Heart right ventricle (tissue), 16 donors: Measurements from ENCODE around the gene PKM. TPM values are rescaled to one million over a fixed set of nuclear protein-coding genes. Genes with fewer than 3 reads are reported as not detected.

ENCODE experiments used
- ATAC-seq, 8 donors: fragments of 200-7000 bp; cut with Tn5 transposase; one replicate each; pipeline ENCODE4 v1.9.1; 2020; ENCODE audit warnings: mild to moderate bottlenecking in 8 of 8, moderate library complexity in 8 of 8, moderate number of reproducible peaks in 1 of 8
- DNase-seq, 2 donors: peaks; one replicate each; pipeline ENCODE4 v3.0.0-alpha.2; 2020
- H3K27ac ChIP-seq, 10 donors: fragments of 200-600 bp; sonication (generic) in 2 of 10; one replicate each; pipeline versions ENCODE4 v1.5.0 to v1.8.0; 2020 to 2022; ENCODE audit warnings: mild to moderate bottlenecking in 3 of 10
- H3K27me3 ChIP-seq, 7 donors: fragments of 200-600 bp; one replicate each; pipeline ENCODE4 v1.8.0; 2021 to 2022; ENCODE audit warnings: mild to moderate bottlenecking in 2 of 7
- H3K36me3 ChIP-seq, 9 donors: fragments of 200-600 bp; sonication (generic) in 1 of 9; one replicate each; pipeline versions ENCODE4 v1.5.0 to v1.8.0; 2020 to 2022; ENCODE audit warnings: mild to moderate bottlenecking in 2 of 9
- H3K4me1 ChIP-seq, 9 donors: fragments of 200-600 bp; sonication (generic) in 1 of 9; one replicate each; pipeline versions ENCODE4 v1.5.0 to v1.8.0; 2020 to 2022; ENCODE audit warnings: mild to moderate bottlenecking in 4 of 9
- H3K4me3 ChIP-seq, 10 donors: fragments of 200-600 bp; sonication (generic) in 2 of 10; one replicate each; pipeline versions ENCODE4 v1.5.0 to v1.8.0; 2020 to 2022; ENCODE audit warnings: mild to moderate bottlenecking in 7 of 10, moderate library complexity in 2 of 10
- H3K9me3 ChIP-seq, 11 donors: fragments of 200-600 bp in 10 of 11; sonication (generic) in 2 of 11; one replicate each; pipeline versions ENCODE4 v1.5.0 to v1.8.0; 2013 to 2022; ENCODE audit warnings: mild to moderate bottlenecking in 2 of 11, control low read depth in 1 of 11, moderate library complexity in 1 of 11
- CTCF ChIP-seq, 9 donors: fragments of 200-600 bp; sonication (generic) in 2 of 9; IDR thresholded peaks; one replicate each; pipeline versions ENCODE4 v1.5.0 to v1.8.0; 2021 to 2022; ENCODE audit warnings: antibody characterized with exemption in 9 of 9, mild to moderate bottlenecking in 5 of 9, moderate library complexity in 1 of 9
- WGBS, 2 donors: extraction: QIAGEN DNeasy Blood & Tissue Kit; methylation state at CpG; one replicate each; pipeline ENCODE4 v1.1.7; 2013; ENCODE audit warnings: inconsistent platforms in 1 of 2; 5-methylcytosine and 5-hydroxymethylcytosine counted together
- intact Hi-C, 10 donors: fragments of 100-400 bp; cut with DNase I; formaldehyde crosslinking; loops; one replicate each; pipeline versions ENCODE4 v1.11.1 to v1.14.2; 2022
- polyA plus RNA-seq, 2 donors: library from polyadenylated mRNA; stranded (reverse); fragments of 200-250 nt; gene quantifications; one replicate each; pipeline ENCODE4 v1.2.3, GENCODE V29; 2013
- total RNA-seq, 10 donors: library from RNA; stranded (reverse); fragmentation: NEBNext Ultra II Directional in 3 of 10; extraction: Animal tissue kit (Norgen Biotek cat#: 25700) in 3 of 10; gene quantifications; one replicate each; pipeline versions ENCODE4 v1.2.1 to v1.2.4, GENCODE V29; 2021 to 2023
- donor health status: Arrhythmogenic right ventricular cardiomyopathy.
- donor health status: ischemic (EF 13 %, LVEDD 7.1; RV severe dilation, severe dysfunction).
- donor health status: healthy with polysubstance abuse.
- donor health status: DM: no; HTN: yes; CAD: no.
- donor health status: DM: no; HTN: no; CAD: no.
- donor health status: ischemic (EF 25% LVEDD 6.9; RV normal size, moderate dysfunction).
- donor health status: ischemic (EF 25% LVEDD 5.7; RV mildly dilated, moderate dysfunction).
- donor health status: healthy.
- donor health status: DM: yes; HTN: yes; CAD: no.
- donor health status: Ischemic cardiomyopathy.
- donor health status: ischemic (EF 35%, LVEDD 5.7; RV mildly dilated, moderate dysfunction).
- donor health status: nonischemic (EF 11% LVEDD 7.7; RV severe dilation, severe dysfunction).
- donor health status: DM: yes; HTN: yes; CAD: no.
- donor health status: PGD.
- donor health status: ischemic (EF 29% LVEDD 5.4; RV normal size, mild dysfunction).
- donor health status: nonischemic (EF 23%, LVEDD 6.1; RV moderate dilation, normal function).

Gene PKM
- total and polyA plus RNA-seq, 12 donors, result 549 to 1,508 (median 1,040) TPM

GRCh38 chr15:72176743-72177142, 54.2 kb downstream of the PKM start:
- intact Hi-C loops, result no loop called here
- Histone ChIP-seq H3K4me1 (peaks cover 3 to 18% (median 12%) of the 10 kb centered on the region in 9 donors), H3K9me3 (no peaks in the 10 kb centered on the region), H3K4me3 (no peak overlapping the region), H3K36me3 (no peaks in the 10 kb centered on the region), H3K27me3 (peaks cover 0 to 7% (median 0%) of the 10 kb centered on the region in 7 donors), H3K27ac (no peak overlapping the region)
- TF ChIP-seq CTCF (IDR thresholded peaks at IDR 0.05), result no peak
- no peak for ATAC-seq
- DNase-seq, result no peak
- 84 to 90% methylated on average over 3 of the region's 3 CpGs for WGBS, 2 donors

GRCh38 chr15:72176159-72176558, 54.8 kb downstream of the PKM start:
- Histone ChIP-seq H3K9me3 (no peaks in the 10 kb centered on the region), H3K27me3 (peaks cover 0 to 7% (median 0%) of the 10 kb centered on the region in 7 donors), H3K36me3 (no peaks in the 10 kb centered on the region), H3K4me3 (no peak overlapping the region), H3K4me1 (peaks cover 3 to 18% (median 12%) of the 10 kb centered on the region in 9 donors), H3K27ac (no peak overlapping the region)
- DNase-seq (no peak), ATAC-seq (peak in 2 of 8 donors; percentile 34 to 49)
- intact Hi-C loops, result no loop called here
- no peak for TF ChIP-seq CTCF (IDR thresholded peaks at IDR 0.05)
- 75 to 85% methylated on average over 6 of the region's 6 CpGs for WGBS, 2 donors

GRCh38 chr15:72175186-72176044, 55.6 kb downstream of the PKM start:
- WGBS, 2 donors, result 90 to 93% methylated on average over 15 of the region's 15 CpGs
- no peak for ATAC-seq
- intact Hi-C loops, result no loop called here

More at GRCh38 chr15:72175186-72176044, 55.6 kb downstream of the PKM start:
- Histone ChIP-seq H3K27ac (no peak overlapping the region), H3K4me1 (peaks cover 1 to 12% (median 10%) of the 10 kb centered on the region in 9 donors), H3K9me3 (no peaks in the 10 kb centered on the region), H3K27me3 (no peaks in the 10 kb centered on the region), H3K36me3 (no peaks in the 10 kb centered on the region), H3K4me3 (no peak overlapping the region)
- DNase-seq, result no peak
- TF ChIP-seq CTCF (IDR thresholded peaks at IDR 0.05), result no peak
